22Rv1 (cell line): ENCODE results near the gene TMOD4.

Experiments used
- CTCF ChIP-seq: fragments of 450-650 bp; IDR thresholded peaks from 2 replicates; pipeline ENCODE4 v1.5.1; 2017; ENCODE audit warnings: mild to moderate bottlenecking
- ZFX ChIP-seq: fragments of 450-650 bp; IDR thresholded peaks from 2 replicates; pipeline ENCODE4 v1.6.1; 2017; ENCODE audit warnings: antibody characterized with exemption, borderline replicate concordance

- TF ChIP-seq CTCF (no peak), ZFX (no peak; the same call in 1 of the 2 replicates)
Measured at GRCh38 chr1:151165281-151165737, 10.5 kb downstream of the TMOD4 start.
